Amygdala (tissue), 56 donors: ENCODE results near the gene PSD.

Experiments
- DNase-seq, 56 donors: peaks; one replicate each; lab custom pipeline; 2025; lab: John Stamatoyannopoulos, UW

The PSD gene

DNA sequence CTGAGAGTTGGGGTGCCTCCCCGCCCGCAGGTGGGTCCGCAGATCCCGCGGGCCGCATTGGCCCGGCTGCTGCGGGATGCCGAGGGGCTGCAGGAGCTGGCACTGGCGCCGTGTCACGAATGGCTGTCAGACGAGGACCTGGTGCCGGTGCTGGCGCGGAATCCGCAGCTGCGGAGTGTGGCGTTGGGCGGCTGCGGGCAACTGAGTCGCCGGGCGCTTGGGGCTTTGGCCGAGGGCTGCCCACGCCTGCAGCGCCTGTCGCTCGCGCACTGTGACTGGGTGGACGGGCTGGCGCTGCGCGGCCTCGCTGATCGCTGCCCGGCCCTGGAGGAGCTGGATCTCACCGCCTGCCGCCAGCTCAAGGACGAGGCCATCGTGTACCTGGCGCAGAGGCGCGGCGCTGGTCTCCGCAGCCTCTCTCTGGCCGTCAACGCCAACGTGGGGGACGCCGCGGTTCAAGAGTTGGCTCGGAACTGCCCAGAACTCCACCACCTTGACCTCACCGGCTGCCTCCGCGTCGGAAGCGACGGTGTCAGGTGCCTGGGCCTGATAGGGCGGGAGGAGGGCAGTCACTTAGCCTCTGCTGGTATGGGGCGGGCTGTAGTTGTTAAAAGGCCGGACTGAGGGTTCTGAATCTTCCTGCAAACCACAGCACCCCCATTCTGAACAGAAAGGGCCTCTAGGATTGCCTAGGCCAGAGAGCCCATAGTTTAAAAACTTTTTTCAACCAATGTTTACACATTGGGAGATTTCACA is 3.4 kb upstream of the PSD start:
- DNase-seq, result peak in 2 of 56 donors; percentile 29 to 56

DNA sequence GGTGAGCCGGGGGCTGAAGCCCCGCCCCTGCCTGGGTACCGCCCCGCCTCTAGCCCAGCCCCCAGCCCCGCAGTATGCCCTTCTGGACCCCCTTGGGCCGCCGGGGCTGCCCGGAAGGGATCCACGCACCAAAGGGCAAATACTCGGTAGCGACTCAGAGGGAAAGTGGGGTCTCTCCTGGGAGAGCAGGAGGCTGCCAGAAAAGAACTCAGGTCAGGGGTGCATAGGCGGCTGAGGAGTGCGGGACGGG is 2.8 kb upstream of the PSD start:
- peak in 1 of 56 donors; percentile 54 for DNase-seq

- peak; percentile 73 to 98 (median 92) for DNase-seq
Observed at GRCh38 chr10:102420714-102421506, 2.3 kb upstream of the PSD start, which contains the start of gene FBXL15. Gene FBXL15 (plus strand): TSS chr10:102420836. CDS start chr10:102421130, 294 bp downstream.

DNA sequence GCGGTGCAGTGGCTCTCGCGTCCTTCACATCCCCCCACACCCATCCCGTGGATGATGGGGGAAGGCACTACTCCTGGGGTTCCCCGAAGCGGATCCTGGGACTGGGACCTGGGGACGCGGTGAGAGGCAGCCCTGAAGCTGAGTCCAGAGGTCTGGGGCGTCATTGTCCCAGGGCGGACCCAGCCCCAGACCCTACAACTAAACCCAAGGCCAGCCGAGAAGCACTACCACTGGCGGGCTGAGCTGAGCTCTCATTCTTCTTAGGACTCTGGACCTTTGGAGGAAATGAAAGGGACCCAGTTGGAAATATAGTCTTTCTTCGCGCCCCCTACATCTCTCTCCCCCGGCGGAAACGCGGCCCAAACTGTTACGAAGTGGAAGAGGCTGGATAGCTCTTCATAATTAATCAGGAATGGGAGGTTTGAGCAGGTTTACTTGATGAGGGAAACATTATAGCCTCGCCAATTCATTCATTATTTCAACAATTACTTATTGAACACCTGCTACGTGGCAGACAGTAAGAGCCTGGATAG is 1.7 kb upstream of the PSD start:
- DNase-seq, result no peak

- DNase-seq, result peak in 46 of 56 donors; percentile 18 to 81 (median 53)
Observed at GRCh38 chr10:102419269-102420180, 940 bp upstream of the PSD start.

DNA sequence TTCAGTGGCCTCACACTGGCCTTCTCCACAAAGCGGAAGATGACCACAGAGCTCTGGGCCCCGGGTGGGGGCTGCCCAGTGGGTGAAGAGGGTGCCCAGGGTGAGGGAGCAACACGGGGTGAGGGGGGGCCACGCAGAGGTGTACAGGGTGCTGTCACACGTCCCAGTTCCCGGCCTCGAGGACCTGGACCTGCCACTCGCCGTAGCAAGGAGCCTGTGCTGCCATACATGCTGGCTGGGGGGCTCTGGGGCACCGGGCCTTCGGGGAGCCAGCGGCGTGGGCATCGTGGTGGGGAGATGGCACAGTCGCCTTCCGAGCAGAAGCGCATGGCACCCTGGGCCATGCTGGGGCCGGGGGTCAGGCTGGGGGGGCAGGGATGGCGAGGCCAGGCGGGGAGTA is 1.9 kb downstream of the PSD start:
- no peak for DNase-seq

- no peak for DNase-seq
Observed at GRCh38 chr10:102416283-102416682, 2.3 kb downstream of the PSD start.

- no peak for DNase-seq
Observed at GRCh38 chr10:102414749-102415148, 3.8 kb downstream of the PSD start.

DNA sequence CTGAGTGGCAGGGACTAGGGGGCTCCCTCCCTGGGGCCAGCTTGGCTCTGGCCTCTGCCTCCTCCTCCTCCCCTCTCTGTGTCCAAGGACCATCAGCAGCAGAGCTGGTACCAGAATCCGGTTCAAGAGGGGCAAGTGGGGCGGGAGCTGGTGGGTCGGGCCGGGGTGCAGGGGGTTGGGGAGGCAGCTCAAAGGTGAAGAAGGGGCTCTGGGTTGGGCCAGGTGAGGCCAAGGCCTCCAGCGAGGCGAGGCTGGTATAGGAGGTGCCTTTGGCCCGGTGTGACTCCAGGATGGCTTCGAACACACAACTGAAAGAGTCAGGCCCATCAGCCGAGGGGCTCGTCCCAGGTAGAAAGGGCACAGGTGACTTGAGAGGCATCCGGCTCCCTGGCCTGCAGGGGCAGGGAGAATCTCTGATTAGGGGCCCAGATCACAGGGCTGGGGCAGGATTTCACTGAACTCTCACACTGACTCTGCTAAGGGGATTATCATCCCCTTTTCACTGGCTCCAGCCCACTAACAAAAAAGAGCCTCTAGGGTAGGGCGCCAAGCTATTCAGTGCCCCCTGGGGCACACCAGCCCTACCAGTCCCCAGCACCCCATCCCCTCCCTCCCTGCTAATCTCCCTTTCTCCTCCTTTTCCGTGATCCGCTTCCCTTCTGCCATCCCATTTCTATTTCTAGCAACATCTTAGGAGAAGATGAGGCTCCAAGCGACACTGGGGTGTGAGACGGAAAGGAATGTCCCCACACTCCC is 4.6 kb downstream of the PSD start:
- no peak for DNase-seq

DNA sequence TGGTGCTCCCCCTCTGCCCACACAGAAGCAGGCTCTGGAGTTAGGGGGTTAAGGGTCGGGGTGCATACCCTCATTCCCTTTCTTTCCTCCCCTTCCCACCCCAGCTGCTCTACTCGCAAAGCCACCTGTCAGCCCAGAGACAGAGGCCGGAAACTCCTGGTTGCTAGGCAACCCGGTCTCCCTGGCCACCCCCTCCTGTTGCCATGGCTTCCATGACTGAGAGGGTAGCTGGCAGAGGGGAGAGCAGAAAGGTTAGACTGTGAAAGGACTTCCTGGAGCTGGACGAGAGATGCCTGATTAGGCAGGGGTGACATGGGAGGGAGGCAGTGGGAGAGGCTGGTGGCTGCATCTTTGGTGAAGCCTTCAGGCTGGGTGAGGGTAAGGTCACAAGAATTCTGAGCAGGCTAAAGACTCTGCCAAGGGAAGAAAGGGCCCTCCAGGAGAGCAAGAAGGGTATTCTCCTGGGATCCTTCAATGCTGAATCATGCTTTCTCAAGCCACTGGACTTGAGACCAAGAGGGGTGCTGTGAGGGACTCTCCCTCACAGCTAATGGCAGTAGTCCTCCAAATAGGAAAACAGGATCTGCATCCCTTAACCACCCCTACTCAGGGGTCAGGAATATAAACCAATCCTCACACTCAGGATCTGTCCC is 5.4 kb downstream of the PSD start:
- DNase-seq, result peak in 23 of 56 donors; percentile 6 to 40 (median 28)

GRCh38 chr10:102412293-102412692 is 6.3 kb downstream of the PSD start:
- DNase-seq, result no peak

- no peak for DNase-seq
Observed at GRCh38 chr10:102411341-102412255, 7.0 kb downstream of the PSD start.

- DNase-seq, result peak in 32 of 56 donors; percentile 7 to 76 (median 44)
Observed at GRCh38 chr10:102410429-102411073, 8.0 kb downstream of the PSD start.

- DNase-seq, result peak in 1 of 56 donors; percentile 50
Observed at GRCh38 chr10:102409604-102410428, 8.8 kb downstream of the PSD start.

DNA sequence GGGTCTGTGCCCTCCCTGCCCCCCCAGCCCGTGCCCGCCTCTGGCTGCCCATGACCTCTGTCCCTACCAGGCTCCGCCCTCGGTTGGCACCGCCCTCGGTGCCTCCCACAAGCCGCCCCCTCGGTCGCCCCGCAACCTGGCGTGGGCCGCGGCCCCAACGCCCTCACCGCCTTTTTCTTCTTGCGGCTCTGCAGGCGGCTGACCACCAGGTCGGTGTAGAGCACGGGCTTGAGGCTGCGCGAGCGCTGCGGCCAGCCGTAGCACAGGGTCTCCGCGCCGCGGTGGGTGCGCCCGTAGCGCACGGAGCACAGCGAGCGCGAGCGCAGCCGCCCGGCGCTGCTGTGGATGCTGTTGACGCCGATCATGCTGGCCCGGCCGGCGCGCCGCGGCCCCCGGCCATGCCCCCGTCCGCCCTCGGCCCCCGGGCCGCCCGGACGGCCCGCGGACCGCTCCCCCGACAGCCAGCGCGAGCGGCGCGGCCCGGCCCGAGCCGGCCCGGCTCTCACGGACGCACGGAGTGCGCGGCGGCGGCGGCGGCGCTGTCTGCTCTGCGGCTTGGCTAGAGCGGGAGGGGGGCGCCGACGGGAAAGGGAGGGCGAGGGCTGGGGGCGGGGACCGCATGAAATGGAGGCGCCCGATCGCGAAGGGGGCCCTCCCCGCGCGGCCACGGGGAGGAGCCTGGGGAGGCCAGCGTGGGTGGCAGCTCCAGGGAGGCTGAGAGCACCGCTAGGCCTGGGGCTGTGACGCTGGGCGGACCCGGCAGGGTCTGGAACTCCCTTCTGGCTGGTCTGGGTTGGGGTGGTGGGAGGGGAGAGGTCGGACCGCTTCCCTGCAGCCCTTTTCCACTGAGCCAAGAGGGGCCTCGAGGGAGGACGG is 9.6 kb downstream of the PSD start:
- DNase-seq, result peak in 37 of 56 donors; percentile 12 to 75 (median 50)
